Activated CD4-positive, alpha-beta T cell treated with anti-CD3 and anti-CD28 coated beads, Interleukin-2, amount 50 U/mL, for 16 hours (primary cell): Measurements from ENCODE around the gene ULK3.
A peak's percentile ranks its signal among the peaks of the same experiment; 100 is the strongest.
"Not testable (repeated sequence)": the region's sequence is repeated elsewhere in the genome, so short reads cannot be mapped to it uniquely, and the experiment has no call there.

Source experiments
- DNase-seq: peaks from one replicate; pipeline ENCODE4 v3.0.0-alpha.2; 2020

The ULK3 gene

DNA sequence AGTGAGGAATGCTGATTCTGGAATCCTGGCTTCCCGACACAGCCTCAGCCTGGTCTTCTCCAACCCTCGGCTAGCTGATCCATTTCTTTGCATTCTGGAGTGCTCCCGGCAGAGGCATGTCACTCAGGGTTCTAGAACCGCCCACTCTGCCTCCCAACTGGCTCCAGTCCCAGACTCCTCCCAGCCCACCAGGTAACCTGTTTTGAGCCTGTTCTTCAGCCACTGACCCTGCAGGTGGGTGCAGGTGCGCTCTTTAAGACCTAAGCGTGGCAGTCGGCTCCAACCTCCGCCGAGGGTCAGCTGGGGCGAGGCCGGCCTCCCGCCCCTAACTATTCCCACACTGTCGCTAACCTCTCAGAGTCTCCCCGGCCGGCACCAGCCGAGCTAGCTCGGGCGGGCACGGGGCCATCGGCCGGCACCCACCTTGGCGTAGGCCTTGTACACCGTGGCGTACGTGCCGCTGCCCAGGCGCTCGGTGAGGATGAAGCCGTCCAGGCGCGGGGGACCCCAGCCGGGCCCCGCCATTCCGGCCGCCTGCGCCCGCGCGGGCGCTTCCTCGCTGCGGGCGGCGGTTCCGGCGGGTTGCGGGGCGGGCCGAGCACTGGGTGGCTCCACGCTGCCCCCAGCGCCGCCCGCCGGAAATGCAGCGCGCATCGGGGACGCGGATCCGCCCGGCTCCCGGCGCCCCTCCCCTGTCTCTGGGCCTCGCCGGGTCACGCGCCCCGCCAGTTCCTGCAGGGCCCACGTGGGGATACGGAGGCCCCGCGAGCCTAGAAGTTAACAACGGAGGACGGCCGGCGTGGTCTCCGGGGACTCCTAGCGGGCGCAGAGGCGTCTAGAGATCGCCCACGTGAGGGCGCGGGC, at the start of gene ULK3:
Gene ULK3, minus strand, starts transcription at position 576 of the 864 bp plus-strand sequence. Its CDS starts 51 bp downstream, at position 525.
- DNase-seq, result peak; percentile 93

- no peak for DNase-seq
Observed at GRCh38 chr15:74892313-74892712, 49.4 kb upstream of the ULK3 start.

- DNase-seq, result no peak
Observed at GRCh38 chr15:74891469-74891868, 48.5 kb upstream of the ULK3 start.

- no peak for DNase-seq
Observed at GRCh38 chr15:74890665-74890960, 47.7 kb upstream of the ULK3 start.

DNA sequence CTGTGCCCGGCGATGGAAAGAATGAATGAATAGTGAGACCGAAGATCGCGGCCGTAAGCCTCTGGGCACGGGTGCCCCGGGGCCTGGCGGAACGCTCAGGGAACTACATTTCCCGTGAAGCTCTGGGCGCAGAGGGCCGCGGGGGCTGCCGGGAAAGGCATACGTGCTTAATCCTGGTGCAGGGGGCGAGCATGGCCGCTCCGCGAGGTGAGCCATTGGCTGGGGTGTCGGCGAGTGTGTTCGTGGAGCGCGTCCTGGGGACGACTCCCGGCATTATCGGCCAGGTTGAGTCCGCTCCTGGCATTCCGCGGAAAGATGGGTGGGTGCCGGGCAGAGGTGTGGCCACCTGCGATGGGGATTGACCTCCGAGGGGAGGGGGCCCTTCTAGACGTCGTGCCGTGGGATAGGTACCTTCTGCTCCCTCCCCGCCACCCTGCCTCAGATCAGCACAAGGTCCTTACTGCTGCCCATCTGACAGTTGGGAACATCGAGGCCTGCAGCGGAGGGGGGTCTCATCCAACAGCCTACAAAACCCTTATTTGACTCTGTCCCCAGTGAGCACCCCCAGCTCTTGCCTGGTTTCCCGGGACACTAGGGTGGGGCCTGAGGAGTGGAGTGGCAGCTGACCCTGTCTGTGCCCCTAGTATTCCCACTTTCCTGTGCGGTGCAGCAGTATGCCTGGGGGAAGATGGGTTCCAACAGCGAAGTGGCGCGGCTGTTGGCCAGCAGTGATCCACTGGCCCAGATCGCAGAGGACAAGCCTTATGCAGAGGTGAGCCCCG, 47.1 kb upstream of the ULK3 start, which contains the start of gene MPI:
Gene MPI, plus strand, starts transcription at position 160 of the 782 bp plus-strand sequence. Its CDS starts 32 bp downstream, at position 192.
- peak; percentile 93 for DNase-seq

DNA sequence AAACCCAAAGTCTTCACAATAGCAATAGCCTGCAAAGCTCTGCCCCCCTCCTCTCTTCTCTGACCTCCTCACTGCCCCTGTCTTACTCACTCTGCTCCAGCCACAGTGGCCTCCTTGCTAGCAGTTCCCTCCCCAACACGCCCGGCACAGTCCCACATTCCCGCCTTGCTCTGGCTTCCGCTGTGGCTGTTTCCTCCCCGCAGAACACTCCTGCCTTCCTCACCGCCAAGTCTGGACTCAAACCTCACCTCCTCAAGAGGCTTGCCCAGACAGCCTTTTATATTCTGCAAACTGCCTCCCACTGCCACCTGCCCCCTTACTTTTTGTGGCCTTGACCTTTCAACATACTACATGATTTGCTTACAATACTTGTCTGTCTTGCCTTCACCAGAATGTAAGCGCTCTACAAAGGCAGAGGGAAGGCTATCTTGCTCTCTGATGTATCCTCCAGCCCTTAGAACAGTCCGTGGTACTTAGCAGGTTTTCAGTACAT, 46.5 kb upstream of the ULK3 start:
- no peak for DNase-seq

- no peak for DNase-seq
Observed at GRCh38 chr15:74888716-74889115, 45.8 kb upstream of the ULK3 start.

DNA sequence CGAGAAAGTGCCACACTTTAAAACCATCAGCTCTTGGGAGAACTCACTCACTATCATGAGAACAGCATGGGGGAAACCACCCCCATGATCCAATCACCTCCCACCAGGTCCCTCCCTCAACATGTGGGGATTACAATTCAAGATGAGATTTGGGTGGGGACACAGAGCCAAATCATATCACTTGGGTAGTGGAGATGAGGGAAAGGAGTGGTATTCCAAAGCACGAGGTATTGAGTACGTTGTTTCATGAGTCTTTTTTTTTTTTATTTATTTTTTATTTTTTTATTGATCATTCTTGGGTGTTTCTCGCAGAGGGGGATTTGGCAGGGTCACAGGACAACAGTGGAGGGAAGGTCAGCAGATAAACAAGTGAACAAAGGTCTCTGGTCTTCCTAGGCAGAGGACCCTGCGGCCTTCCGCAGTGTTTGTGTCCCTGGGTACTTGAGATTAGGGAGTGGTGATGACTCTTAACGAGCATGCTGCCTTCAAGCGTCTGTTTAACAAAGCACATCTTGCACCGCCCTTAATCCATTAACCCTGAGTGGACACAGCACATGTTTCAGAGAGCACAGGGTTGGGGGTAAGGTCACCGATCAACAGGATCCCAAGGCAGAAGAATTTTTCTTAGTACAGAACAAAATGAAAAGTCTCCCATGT, 44.7 kb upstream of the ULK3 start:
- not testable (repeated sequence) for DNase-seq

DNA sequence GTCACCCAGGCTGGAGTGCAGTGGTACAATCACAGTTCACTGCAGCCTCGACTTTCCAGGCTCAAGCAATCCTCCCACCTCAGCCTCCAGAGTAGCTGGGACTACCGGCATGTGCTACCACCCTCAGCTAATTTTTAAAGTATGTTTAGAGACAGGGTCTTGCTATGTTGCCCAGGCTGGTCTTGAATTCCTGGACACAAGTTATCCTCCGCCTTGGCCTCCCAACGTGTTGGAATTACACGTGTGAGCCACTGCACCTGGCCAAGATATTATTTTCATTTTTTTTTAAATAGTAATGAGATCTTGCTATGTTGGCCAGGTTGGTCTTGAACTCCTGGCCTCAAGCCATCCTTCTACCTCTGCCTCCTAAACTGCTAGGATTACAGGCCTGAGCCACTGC, 42.5 kb upstream of the ULK3 start:
- no peak for DNase-seq

DNA sequence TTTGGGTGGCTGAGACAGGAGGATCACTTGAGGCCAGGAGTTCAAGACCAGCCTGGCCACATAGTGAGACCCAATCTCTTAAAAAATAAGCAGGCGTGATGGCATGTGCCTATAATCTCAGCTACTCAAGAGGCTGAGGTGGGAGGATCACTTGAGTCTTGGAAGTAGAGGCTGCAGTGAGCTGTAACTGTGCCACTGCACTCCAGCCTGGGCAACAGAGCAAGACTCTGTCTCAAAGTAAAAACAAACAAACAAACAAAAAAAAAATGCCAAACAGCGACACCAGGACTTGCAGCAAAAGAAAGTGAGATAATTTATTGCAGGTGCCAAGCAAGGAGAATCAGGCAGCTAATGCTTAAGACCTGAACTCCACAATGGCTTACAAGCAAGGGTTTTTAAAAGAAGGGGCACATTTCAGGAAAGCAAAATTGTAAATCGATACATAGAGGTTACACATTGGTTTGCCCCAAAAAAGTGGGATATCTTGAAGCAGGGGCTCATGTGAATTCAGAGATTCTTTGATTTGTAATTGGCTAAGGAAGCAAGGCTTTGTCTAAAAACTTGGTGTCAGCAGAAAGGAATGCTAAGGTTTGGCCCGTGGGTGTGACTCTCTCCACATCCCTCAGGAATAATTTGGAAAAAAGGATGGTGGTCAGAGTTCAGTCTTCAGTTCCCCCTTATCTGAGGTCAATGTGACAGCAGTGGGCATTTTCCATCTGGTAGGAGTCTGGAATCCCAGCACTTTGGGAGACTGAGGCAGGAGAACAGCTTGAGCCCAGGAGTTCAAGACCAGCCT, 41.7 kb upstream of the ULK3 start:
- DNase-seq, result no peak

DNA sequence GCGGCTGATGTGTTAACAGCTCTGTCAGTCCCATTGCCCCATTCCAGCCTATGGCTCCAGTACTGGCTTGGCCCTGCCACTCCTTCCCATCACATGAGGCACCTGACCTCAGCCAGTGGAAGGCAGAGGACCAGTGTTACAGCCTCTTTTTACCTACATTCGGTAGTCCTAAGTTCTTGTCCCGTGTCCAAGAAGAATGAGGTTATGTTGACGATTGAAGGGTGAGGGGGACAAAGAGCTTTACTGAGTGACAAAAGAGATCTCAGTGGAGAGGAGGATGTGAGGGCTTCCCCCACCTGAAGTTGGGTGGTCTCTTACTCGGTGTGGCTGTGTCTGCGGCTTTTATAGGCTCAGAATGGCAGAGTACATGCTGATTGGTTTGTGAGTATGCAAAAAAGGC, 39.6 kb upstream of the ULK3 start:
- DNase-seq, result no peak

DNA sequence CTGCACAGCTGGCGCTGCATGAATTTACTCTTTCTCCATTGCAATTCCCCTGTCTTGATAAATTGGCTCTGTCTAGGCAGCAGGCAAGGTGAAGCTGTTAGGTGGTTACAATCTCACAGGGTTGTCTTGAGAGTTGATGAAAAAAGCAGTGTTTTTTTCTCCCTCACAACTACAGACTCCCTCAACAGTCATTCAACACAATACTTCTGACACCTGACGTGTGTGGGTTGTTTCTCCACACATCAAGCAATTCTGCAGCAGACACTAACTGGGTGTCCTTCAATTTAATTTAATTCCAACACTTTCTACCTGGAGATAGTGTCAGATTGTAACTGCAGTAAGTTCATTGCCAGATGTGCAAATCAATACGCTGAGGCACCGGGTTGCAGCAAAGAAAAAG, 35.3 kb upstream of the ULK3 start:
- DNase-seq, result no peak

- no peak for DNase-seq
Observed at GRCh38 chr15:74873756-74874424, 30.9 kb upstream of the ULK3 start.

- peak; percentile 94 for DNase-seq
Observed at GRCh38 chr15:74873036-74873755, 30.2 kb upstream of the ULK3 start, which contains the start of gene SCAMP2. Gene SCAMP2 (minus strand): TSS chr15:74873365. CDS start chr15:74873255, 110 bp downstream.

DNA sequence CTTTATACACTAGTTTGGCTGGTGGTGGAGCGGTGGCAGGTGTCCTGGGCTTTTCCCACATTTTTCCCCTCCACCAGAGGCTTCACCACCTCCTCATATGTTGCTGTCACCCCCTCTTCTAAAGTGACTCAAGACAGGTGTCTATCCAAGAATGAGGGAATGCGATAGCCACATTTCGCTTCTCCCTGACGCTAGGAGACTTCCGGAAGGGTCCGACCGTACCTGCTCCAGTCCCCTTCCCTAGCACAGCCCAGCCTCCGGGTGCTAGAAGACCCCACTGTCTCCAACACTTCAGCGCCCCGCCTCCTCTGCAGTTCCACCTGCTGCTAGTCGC, 29.7 kb upstream of the ULK3 start:
- DNase-seq, result no peak

GRCh38 chr15:74870436-74871215, 27.7 kb upstream of the ULK3 start:
- no peak for DNase-seq

DNA sequence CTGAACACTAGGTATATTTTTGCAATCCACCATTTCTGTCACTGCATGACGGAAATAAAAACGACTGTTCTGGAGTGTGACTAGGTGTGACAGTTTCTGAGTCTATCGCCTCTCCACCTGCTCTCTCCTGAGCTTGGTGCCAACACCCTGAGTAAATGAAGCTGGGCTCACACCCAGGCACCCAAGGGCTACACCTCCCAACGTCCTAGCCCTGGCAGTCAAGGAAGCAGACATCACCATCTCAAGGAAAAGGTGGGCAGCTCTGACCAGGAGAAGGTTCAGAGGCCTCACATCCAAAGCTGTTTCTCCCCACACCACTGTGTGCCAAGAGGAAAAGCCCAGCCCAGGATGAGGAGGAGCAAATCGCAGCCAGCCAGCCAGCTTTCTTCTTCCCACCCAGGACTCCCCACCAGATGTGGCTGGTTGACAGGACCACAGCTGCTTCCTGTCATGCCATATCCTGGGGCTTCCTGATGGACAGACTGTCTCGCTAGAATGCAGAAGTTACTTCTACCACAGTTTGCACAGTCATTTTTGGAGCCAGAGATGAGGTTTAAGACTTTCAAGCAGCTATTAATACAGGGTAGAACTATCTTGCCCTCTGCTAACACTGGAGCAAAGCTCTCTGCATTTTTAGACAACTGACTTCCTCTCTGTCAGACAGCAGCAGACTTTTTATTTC, 26.9 kb upstream of the ULK3 start:
- peak; percentile 94 for DNase-seq

GRCh38 chr15:74869372-74869725, 26.4 kb upstream of the ULK3 start:
- DNase-seq, result no peak

DNA sequence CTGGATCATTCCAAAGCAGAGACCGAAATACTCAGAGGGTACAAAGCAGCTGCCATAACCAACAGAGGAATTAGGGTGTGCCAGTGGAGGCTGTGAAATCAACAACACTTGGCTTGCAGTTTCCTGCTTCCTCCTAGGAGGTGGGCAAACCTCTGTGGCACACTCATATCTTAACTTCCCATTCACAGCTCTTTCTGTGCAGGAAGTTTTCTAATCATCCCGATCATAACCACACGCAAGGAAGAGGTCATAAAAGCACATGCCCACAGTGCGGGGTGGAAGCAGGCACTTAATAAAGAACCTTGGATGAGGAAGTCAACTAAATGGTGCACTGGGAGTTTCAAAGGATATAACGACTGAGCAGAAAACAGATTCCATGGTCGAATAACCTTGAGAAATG, 25.1 kb upstream of the ULK3 start:
- DNase-seq, result peak; percentile 84

DNA sequence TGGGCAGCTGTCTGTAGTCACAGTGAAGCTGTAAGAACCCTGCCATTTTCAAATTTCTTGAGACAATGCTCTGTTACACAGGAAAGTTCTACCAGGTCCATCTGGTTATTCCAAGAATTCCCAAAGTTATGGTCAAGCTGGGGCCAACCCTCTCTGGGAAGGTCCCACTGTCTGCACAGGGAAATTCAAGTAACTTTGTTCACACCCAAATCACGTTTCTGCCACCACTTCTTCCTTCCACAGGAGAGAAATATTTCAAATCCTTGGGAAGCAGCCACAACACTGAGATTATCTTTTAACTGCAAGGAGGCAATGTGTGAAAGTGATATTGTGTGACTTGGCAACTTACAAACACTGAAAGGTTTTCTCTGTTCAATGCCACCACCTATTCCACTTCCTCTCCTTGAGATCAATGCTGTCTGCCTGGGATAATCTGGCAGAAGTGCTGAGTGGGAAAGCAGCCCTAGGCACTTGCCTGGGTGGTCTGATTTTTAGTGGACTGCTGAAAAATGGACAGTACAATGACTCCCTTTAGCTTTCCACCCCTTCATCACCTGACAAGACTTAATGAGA, 24.6 kb upstream of the ULK3 start:
- no peak for DNase-seq
